Uterus (tissue), 2 donors: Measurements from ENCODE around the gene FDX2.

Experiments
- CTCF ChIP-seq, 4 experiments: fragments of 200-600 bp in 2 of 4; fragments of 450-650 bp in 2 of 4; sonication (generic) in 2 of 4; IDR thresholded peaks; one replicate each; pipeline ENCODE4 v1.5.1; 2016 to 2019; ENCODE audit warnings: antibody characterized with exemption in 4 of 4, mild to moderate bottlenecking in 2 of 4, moderate library complexity in 1 of 4
- POLR2A ChIP-seq, 2 donors: fragments of 450-650 bp; IDR thresholded peaks; one replicate each; pipeline ENCODE4 v1.6.1; 2016; ENCODE audit warnings: antibody characterized with exemption in 2 of 2, mild to moderate bottlenecking in 1 of 2, moderate library complexity in 1 of 2

- no peak for TF ChIP-seq CTCF (IDR thresholded peaks at IDR 0.05)
- TF ChIP-seq POLR2A (IDR thresholded peaks at IDR 0.05): no peak
Observed at GRCh38 chr19:10299545-10300458, 16.0 kb downstream of the FDX2 start.
